ENCODE results near the gene ARID1A.

Gene ARID1A

GRCh38 chr1:26743426-26744059, 47.7 kb downstream of the ARID1A start:
- no peak for DNase-seq (ENCODE audit: low read depth)
- no peak for TF ChIP-seq MYC (IDR thresholded peaks at IDR 0.05; ENCODE audit: low read depth, low read length)
- TF ChIP-seq, protein P1, sequence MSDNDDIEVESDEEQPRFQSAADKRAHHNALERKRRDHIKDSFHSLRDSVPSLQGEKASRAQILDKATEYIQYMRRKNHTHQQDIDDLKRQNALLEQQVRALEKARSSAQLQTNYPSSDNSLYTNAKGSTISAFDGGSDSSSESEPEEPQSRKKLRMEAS (IDR thresholded peaks at IDR 0.05; ENCODE audit: low read depth, low read length), result no peak
- TF ChIP-seq POLR2A (IDR thresholded peaks at IDR 0.05; ENCODE audit: extremely low read depth, insufficient read length), result no peak
- no peak for TF ChIP-seq CTCF (IDR thresholded peaks at IDR 0.05; ENCODE audit: low read depth, low read length)
- no peak overlapping the region for H3K4me3 ChIP-seq (ENCODE audit: low read depth, low read length)

DNA sequence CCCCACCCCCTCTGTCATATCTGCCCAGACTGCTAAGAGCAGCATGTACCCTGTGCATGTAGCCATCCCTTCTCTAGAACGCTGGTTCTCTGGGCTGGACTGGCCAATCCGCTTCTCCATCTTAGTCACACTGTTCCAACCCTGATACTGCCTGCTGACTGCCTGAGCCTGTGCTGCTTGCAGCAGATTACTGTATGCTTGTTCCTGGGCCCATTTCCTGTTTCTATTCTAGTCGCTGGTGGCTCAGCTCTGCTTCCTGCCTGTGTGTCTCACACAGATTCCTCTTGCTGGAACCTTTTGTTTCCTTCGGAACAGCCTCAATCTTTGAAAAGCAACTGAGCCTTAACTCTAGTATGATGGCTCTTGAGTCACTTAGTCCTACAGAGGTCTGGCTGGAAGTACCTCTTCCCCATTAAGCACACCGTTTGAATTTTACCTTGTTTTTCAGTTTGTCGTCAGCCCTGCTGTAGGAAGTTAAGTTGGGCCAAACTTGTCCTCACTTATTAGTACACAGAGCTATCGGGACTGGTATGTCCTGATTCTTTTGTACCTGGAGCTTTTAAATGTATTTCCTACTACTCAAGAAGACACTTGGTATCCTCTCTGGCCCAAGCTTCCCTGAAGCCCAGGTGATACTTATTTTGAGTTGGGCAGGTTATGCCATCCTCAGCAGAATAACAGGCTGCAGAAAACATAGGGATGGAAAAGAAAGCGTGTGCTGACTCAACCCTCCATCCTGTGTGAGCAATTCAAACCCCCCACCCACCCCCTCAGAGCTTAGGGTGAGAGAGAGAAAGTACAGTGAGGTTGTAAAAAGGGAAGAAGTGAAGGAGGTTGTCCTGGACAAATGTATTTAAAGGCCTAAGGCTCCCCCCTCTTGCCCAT, 48.5 kb downstream of the ARID1A start:
- TF ChIP-seq POLR2A (IDR thresholded peaks at IDR 0.05; ENCODE audit: extremely low read depth, insufficient read length), result no peak
- TF ChIP-seq, protein P1 (IDR thresholded peaks at IDR 0.05; ENCODE audit: low read depth, low read length), result peak; percentile 12; the same call in 1 of the 2 replicates
- peak; percentile 96 for DNase-seq (ENCODE audit: low read depth)
- peak overlapping the region; percentile 39 for H3K4me3 ChIP-seq (ENCODE audit: low read depth, low read length)

DNA sequence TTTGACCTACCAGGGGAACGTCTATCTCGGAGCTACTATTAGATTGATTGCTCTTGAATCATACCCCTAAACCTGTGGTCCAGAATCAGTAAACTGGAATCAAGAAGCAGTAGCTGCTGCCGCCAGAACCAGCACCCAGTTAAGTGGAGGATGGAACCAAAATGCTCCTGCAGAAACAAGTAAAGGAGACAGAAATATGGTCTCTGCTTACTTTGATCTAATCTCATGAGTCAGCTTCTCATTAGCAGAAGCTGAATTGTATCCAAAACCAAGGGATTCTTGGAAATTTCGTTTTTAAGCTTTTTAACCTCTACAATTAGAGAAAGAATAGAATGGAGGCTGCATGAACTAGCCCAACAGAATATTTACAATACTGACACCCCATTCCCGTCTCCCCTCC, 49.4 kb downstream of the ARID1A start:
- TF ChIP-seq, protein P1 (IDR thresholded peaks at IDR 0.05; ENCODE audit: low read depth, low read length), result no peak
- no peak for TF ChIP-seq POLR2A (IDR thresholded peaks at IDR 0.05; ENCODE audit: extremely low read depth, insufficient read length)
- no peak for TF ChIP-seq MYC (IDR thresholded peaks at IDR 0.05; ENCODE audit: low read depth, low read length)
- TF ChIP-seq CTCF (IDR thresholded peaks at IDR 0.05; ENCODE audit: low read depth, low read length), result no peak
- no peak overlapping the region for H3K4me3 ChIP-seq (ENCODE audit: low read depth, low read length)
- no peak for DNase-seq (ENCODE audit: low read depth)

DNA sequence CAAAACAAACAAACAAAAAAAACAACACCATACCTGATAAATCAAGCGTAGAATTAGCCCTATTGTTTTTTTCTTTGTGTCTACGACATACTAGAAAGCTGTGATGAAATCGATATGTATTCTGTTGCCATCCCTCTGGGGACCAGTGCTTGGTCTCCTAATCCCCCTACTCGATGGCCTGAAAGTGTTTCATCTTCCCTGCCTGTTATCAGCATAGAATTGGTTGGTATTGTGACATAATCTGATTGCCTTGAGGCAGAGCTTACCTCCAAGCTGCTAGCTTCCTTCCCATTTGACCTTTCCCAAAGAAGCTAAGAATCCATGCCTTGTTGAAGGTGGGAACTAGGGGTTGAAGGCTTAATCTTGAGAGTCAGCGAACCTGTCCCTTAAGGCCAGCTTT, 51.2 kb downstream of the ARID1A start:
- no peak overlapping the region for H3K4me3 ChIP-seq (ENCODE audit: low read depth, low read length)
- DNase-seq (ENCODE audit: low read depth), result peak; percentile 57
- TF ChIP-seq POLR2A (IDR thresholded peaks at IDR 0.05; ENCODE audit: extremely low read depth, insufficient read length), result no peak
- TF ChIP-seq MYC (IDR thresholded peaks at IDR 0.05; ENCODE audit: low read depth, low read length), result no peak
- no peak for TF ChIP-seq CTCF (IDR thresholded peaks at IDR 0.05; ENCODE audit: low read depth, low read length)
- TF ChIP-seq, protein P1 (IDR thresholded peaks at IDR 0.05; ENCODE audit: low read depth, low read length), result no peak

DNA sequence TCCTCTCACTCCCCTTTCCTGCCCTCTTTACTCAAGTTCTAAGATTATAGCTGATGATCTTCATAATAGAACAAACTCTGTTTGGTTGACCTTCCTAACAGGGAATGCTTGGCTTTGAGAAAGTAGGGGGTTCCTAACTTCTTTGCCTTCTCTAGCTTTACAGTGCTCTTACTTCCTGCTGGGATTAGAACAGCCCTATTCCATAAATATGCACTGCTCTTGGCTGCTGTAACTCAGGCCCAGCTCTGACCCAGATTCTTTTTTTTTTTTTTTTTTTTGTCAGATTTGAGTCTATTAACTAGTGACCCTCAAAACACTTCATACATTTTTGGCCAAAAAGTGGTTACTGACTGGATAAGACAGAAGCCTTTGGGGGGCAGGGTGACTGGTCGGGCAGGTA, 52.5 kb downstream of the ARID1A start:
- TF ChIP-seq POLR2A (IDR thresholded peaks at IDR 0.05; ENCODE audit: extremely low read depth, insufficient read length) (no peak), CTCF (IDR thresholded peaks at IDR 0.05; ENCODE audit: low read depth, low read length) (no peak), MYC (IDR thresholded peaks at IDR 0.05; ENCODE audit: low read depth, low read length) (no peak)
- TF ChIP-seq, protein P1 (IDR thresholded peaks at IDR 0.05; ENCODE audit: low read depth, low read length), result no peak
- no peak overlapping the region for H3K4me3 ChIP-seq (ENCODE audit: low read depth, low read length)

GRCh38 chr1:26749458-26749857, 53.6 kb downstream of the ARID1A start:
- no peak overlapping the region for H3K4me3 ChIP-seq (ENCODE audit: low read depth, low read length)
- no peak for DNase-seq (ENCODE audit: low read depth)
- TF ChIP-seq, protein P1 (IDR thresholded peaks at IDR 0.05; ENCODE audit: low read depth, low read length), result no peak

More for the DNA sequence above, 52.5 kb downstream of the ARID1A start:
- DNase-seq (ENCODE audit: low read depth), result no peak
